Tibial artery (tissue), 4 donors: Measurements from ENCODE around the gene LRCOL1.

ENCODE experiments used
- DNase-seq, 2 donors: peaks; one replicate each; pipeline ENCODE4 v3.0.0-alpha.2; 2019
- H3K27ac ChIP-seq, 2 donors: fragments of 200-600 bp; sonication (generic) in 1 of 2; 1 replicate in 1 of 2; 2 replicates in 1 of 2; pipeline ENCODE4 v1.5.1; 2018 to 2019; ENCODE audit warnings: mild to moderate bottlenecking in 1 of 2
- H3K27me3 ChIP-seq, 2 donors: fragments of 200-600 bp; sonication (generic) in 1 of 2; one replicate each; pipeline versions ENCODE4 v1.5.1 to v1.6.0; 2016 to 2019
- H3K36me3 ChIP-seq, 3 donors: fragments of 200-600 bp; sonication (generic) in 2 of 3; one replicate each; pipeline ENCODE4 v1.5.1; 2016 to 2019; ENCODE audit warnings: mild to moderate bottlenecking in 2 of 3
- H3K4me1 ChIP-seq, 4 donors: fragments of 200-600 bp; sonication (generic) in 2 of 4; 1 replicate in 3 of 4; 2 replicates in 1 of 4; pipeline ENCODE4 v1.5.1; 2016 to 2019
- H3K4me3 ChIP-seq, 2 donors: fragments of 200-600 bp; sonication (generic) in 1 of 2; 1 replicate in 1 of 2; 2 replicates in 1 of 2; pipeline ENCODE4 v1.5.1; 2018 to 2019; ENCODE audit warnings: mild to moderate bottlenecking in 2 of 2
- H3K9me3 ChIP-seq, 3 donors: fragments of 200-600 bp; sonication (generic) in 1 of 3; one replicate each; pipeline ENCODE4 v1.5.1; 2016 to 2019
- intact Hi-C: fragments of 100-400 bp; cut with DNase I; formaldehyde crosslinking; loops from one replicate; pipeline ENCODE4 v1.15.0; 2023; ENCODE audit warnings: low total_unique reads
- TF ChIP-seq, protein P1 (sequence below), 2 experiments: fragments of 200-600 bp in 1 of 2; fragments of 450-650 bp in 1 of 2; IDR thresholded peaks; one replicate each; pipeline ENCODE4 v1.5.1; 2017 to 2019; ENCODE audit warnings: antibody characterized with exemption in 2 of 2, mild to moderate bottlenecking in 1 of 2, moderate library complexity in 1 of 2

The LRCOL1 gene

DNA sequence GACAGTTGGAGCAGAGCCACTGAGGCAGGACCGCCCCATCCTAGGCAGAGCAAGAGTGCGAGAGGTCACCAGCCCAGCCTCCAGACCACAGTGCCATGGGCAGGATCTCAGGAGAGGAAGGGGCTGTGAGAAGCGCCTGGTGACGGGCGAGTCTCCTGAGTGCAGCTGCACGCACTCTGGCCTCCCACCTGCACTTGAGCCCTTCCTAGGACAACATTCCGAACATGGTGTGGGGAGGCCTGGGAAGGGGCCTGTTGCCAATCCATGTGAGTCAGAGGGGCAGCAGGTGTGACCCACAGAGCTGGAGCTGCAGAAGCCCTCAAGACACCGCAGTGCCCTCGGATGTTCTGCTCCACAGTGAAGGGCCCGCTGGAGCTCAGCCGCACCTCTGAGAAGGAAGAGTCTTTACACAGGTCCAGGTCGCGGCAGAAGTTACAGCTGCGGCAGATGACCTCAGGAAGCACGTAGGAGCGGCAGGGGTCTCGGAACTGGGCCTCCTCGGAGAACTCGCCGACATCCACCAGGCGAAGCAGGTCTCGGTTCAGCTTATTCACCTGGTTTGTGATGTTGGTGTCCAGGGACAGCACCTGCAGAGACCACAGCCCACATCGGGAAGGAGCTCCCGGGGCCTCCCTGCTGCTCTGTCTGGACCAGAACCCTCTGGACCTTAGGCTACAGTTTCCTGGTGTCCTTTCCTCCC, 15.5 kb upstream of the LRCOL1 start:
- Histone ChIP-seq H3K9me3 (no peaks in the 10 kb centered on the region), H3K4me3 (no peak overlapping the region), H3K27ac (no peak overlapping the region), H3K27me3 (peaks cover 0 to 6% of the 10 kb centered on the region in 2 donors), H3K36me3 (peaks cover 19 to 49% (median 45%) of the 10 kb centered on the region in 3 donors), H3K4me1 (peaks cover 0 to 13% (median 8%) of the 10 kb centered on the region in 4 donors)
- TF ChIP-seq, protein P1, sequence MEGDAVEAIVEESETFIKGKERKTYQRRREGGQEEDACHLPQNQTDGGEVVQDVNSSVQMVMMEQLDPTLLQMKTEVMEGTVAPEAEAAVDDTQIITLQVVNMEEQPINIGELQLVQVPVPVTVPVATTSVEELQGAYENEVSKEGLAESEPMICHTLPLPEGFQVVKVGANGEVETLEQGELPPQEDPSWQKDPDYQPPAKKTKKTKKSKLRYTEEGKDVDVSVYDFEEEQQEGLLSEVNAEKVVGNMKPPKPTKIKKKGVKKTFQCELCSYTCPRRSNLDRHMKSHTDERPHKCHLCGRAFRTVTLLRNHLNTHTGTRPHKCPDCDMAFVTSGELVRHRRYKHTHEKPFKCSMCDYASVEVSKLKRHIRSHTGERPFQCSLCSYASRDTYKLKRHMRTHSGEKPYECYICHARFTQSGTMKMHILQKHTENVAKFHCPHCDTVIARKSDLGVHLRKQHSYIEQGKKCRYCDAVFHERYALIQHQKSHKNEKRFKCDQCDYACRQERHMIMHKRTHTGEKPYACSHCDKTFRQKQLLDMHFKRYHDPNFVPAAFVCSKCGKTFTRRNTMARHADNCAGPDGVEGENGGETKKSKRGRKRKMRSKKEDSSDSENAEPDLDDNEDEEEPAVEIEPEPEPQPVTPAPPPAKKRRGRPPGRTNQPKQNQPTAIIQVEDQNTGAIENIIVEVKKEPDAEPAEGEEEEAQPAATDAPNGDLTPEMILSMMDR (IDR thresholded peaks at IDR 0.05), result no peak
- no peak for DNase-seq
- intact Hi-C loops, result no loop called here

DNA sequence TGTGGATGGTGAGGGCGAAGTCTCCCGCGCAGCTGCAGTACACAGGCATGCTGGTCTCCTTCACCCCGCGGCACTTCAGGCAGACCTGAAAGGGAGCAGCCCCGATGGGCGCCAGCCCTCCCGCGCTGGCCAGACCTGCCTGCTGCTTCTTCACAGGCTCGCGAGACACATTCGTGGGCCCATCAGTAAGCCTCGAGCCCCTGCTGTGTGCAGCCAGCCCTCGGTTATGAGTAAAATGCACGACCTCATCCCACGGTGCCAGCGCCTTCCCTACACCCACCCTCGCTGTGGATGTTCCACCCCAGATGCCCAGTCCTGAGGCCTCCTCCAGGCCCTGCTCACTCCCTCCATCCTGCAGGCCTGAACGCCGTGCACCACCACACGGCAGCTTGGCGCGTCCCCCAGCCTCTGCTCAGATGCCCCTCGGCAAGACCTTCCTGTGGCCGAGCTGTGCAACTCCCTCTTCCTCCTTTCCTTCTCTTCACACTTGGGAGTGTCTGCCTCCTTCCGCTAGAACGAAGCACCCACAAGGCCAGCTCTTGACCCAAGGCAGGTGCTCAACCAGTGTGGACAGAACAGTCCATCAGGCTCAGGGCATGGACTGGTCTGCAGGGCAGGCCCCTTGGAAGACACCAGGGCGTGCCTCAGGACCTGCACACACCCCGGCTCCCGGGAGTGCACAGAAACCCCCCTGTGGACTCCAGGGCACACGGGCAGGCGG, 14.7 kb upstream of the LRCOL1 start:
- intact Hi-C loops, result no loop called here
- H3K4me1 ChIP-seq, result peaks cover 0 to 13% (median 8%) of the 10 kb centered on the region in 4 donors
- peaks cover 10 to 41% (median 37%) of the 10 kb centered on the region in 3 donors for H3K36me3 ChIP-seq
- H3K4me3 ChIP-seq, result no peak overlapping the region
- no peak overlapping the region for H3K27ac ChIP-seq
- peaks cover 0 to 14% of the 10 kb centered on the region in 2 donors for H3K27me3 ChIP-seq
- DNase-seq, result no peak
- TF ChIP-seq, protein P1 (IDR thresholded peaks at IDR 0.05), result no peak
- no peaks in the 10 kb centered on the region for H3K9me3 ChIP-seq

DNA sequence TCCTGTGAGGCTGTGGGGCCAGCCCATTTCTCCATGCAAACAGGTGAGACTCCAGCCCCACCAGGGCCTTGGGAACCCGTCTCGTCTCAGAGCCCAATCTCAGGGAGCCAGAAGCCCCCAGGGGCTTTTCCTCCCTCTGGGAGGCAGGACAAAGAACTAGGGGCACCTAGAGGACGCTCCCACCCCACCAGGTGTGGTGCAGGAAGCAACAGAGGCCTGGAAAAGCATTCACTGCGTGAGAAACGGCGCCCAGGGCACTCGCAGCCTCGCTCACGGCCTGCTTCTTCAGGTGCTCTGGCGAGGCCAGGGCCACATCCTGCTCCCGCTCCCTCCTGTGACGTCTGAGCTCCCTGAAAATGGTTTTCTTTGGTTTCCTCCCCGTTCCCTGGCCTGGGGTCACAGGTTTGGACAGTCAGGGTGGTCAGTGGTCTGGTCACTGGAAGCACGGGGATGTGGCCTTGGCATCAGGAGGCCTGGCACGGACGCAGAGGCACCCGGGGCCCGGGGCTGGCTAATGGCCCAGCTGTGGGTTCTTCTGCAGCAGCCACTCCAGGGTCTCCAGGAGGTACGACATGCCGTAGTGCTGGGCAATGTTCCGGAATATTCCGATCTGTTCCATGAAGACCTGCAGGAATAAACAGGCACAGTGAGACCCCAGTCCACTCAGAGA, 13.9 kb upstream of the LRCOL1 start:
- TF ChIP-seq, protein P1 (IDR thresholded peaks at IDR 0.05), result no peak
- H3K27ac ChIP-seq, result no peak overlapping the region
- DNase-seq, result no peak
- peaks cover 3 to 33% (median 29%) of the 10 kb centered on the region in 3 donors for H3K36me3 ChIP-seq
- intact Hi-C loops, result no loop called here
- H3K4me3 ChIP-seq, result no peak overlapping the region
- no peaks in the 10 kb centered on the region for H3K9me3 ChIP-seq
- H3K27me3 ChIP-seq, result peaks cover 2 to 22% of the 10 kb centered on the region in 2 donors
- peaks cover 0 to 17% (median 8%) of the 10 kb centered on the region in 4 donors for H3K4me1 ChIP-seq

DNA sequence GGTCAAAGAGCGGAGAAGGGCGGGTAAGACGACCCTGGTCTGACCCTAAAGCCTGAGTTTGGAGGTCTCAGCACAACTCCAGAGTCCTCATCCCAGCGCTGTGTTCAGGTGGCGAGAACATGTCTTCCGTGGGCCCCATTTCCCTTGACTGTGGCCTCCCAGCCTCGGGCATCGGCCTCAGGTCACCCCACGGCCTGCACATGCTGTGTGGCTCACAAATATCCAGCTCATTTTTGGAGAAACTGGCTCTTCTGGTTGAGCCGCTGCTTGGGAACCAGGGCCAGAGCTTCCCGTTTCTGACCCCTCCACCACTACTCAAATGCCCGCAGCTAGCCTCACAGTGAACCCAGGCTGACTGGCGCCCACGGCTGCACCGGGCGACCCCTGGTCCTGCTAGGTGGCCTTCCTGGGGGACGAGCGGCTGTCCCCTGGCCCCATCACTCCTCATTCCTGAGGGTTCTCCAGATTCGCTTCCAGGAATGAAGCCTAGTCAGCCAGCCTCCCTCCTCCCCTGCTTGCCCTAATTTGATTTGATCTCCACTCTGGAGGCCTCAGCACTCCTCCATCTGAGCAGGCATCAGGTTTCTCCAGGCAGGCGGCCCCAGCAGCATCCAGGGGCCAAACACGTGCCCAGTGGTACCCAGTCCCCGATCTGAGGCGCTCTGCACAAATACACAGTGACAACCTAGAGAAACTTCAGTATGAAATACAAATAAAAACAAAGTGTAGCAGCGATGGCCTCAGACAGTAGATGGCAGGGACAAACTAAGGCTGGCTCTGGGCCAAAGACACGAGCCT, 12.9 kb upstream of the LRCOL1 start:
- intact Hi-C loops, result no loop called here
- Histone ChIP-seq H3K4me3 (no peak overlapping the region), H3K4me1 (peaks cover 0 to 27% (median 11%) of the 10 kb centered on the region in 4 donors), H3K36me3 (peaks cover 0 to 28% (median 22%) of the 10 kb centered on the region in 3 donors), H3K27ac (no peak overlapping the region), H3K9me3 (no peaks in the 10 kb centered on the region), H3K27me3 (peaks cover 3 to 31% of the 10 kb centered on the region in 2 donors)
- DNase-seq, result no peak
- TF ChIP-seq, protein P1 (IDR thresholded peaks at IDR 0.05), result no peak

DNA sequence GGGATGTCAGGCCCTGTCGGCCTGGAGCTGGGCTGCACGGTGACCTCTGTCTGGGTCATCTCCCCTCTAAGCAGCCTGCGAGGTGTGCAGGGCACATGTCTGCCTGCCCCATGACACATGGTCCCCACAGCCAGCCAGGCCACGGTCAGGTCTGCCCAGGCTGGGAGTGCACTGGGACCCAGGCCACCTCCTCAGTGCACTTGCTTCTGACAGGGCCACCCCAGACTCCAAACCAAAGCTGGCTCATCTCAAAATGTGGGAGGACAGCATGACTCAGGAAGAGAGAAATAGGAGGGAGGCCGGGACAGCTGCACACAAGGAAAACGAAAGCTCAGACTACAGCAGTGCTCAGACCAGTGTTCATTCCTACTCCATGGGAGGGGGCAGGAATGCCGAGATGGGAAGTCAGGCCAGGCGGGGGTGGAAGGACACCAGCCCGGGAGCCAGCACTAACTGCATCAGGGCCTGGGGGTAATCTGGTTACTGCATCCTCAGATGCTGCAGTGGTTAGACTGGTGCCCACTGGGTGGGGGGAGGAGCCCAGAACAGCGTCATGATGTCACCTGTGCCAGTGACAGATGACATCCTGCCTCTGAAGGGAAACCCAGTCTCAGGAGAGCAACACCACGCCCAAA, 12.2 kb upstream of the LRCOL1 start:
- H3K4me1 ChIP-seq, result peaks cover 0 to 31% (median 12%) of the 10 kb centered on the region in 4 donors
- TF ChIP-seq, protein P1 (IDR thresholded peaks at IDR 0.05), result no peak
- H3K9me3 ChIP-seq, result peaks cover 0 to 1% (median 0%) of the 10 kb centered on the region in 3 donors
- H3K27ac ChIP-seq, result no peak overlapping the region
- intact Hi-C loops, result no loop called here
- H3K27me3 ChIP-seq, result peaks cover 5 to 36% of the 10 kb centered on the region in 2 donors
- peaks cover 0 to 28% (median 22%) of the 10 kb centered on the region in 3 donors for H3K36me3 ChIP-seq
- H3K4me3 ChIP-seq, result no peak overlapping the region
- DNase-seq, result no peak
